HG03060 (cell line): Measurements from ENCODE around the gene DYNLT4.
A peak's percentile ranks its signal among the peaks of the same experiment; 100 is the strongest.
"Not testable (repeated sequence)": the region's sequence is repeated elsewhere in the genome, so short reads cannot be mapped to it uniquely, and the experiment has no call there.

ENCODE experiments used
- ATAC-seq: cut with Tn5 transposase; IDR thresholded peaks from one replicate; pipeline ENCODE4 v1.9.1; 2021; ENCODE audit warnings: low read depth, moderate number of reproducible peaks; ENCODE audit not compliant: unreplicated experiment

Gene DYNLT4, protein sequence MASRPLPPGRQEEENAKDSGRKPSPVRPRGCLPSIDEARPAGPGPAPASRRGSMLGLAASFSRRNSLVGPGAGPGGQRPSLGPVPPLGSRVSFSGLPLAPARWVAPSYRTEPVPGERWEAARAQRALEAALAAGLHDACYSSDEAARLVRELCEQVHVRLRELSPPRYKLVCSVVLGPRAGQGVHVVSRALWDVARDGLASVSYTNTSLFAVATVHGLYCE

DNA sequence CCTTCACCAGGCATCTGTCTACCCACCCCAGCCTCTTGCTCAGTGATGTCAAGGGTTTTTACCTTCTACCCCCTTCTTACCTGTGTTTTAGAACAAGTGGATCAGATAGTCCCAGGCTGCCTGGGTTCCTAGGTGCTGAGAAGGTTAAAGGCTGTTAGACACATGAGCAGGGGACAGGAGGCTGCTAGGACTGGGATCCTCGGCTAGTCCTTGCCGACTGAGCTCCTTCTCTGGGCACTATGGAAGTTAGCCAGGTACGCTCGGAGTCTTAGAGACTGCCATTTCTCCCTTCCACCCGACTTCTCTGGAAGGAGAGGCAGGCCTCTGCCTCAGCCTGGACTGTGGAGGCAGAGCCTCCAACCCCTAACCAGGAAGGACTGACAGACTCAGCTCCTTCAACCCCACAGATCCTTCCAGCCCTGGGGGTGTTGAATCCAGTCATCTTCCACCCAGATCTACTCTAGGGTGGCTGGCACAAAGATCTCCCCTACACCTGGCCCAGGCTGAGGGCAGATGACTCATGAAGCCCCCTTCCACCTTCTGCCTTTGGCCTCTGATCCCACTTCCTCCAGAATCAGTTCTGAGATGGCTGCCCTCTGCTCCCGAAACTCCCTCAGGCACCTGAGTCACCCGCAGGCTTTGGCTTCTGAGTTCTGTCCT lies at the start of gene DYNLT4:
Gene DYNLT4 (minus strand): TSS at position 648 of the 660 bp plus-strand sequence. CDS start 683 bp downstream, outside the sequence.
- ATAC-seq: no peak

DNA sequence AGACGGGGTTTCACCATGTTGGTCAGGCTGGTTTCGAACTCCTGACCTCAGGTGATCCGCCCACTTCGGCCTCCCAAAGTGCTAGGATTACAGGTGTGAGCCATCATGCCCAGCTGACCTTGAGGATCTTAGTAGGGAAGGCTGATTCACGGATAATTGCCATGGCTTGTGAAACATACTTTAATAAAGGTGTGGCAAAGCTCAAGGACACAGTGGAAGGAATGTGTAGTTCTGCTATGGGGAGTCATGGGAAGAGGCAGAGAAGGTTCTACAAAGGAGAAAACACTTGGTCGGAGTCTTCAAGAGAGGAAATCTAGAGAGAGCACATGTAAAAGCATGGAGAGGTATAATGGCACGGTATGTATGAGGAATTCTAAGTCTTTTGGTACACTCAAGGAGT lies 48.6 kb upstream of the DYNLT4 start:
- ATAC-seq: no peak

DNA sequence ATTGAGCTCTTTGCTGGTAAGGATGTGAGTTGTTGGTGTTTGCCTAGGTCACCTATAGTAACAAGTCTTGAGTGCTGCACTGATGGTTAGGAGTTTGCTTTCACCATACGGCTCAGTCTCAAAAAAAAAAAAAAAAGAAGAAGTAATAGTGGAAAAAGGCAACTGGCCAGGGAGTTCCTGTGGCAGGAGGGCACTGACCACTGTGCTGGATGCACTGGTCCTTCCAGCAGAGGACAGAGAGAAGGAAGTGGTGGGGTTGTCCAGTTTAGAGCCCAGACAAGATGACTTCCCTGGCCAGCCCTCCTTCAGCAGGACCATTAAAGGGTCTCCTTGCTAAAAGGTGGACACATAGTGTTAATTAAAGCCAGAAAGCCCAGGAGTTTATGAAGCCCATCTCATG lies 47.8 kb upstream of the DYNLT4 start:
- ATAC-seq: no peak

DNA sequence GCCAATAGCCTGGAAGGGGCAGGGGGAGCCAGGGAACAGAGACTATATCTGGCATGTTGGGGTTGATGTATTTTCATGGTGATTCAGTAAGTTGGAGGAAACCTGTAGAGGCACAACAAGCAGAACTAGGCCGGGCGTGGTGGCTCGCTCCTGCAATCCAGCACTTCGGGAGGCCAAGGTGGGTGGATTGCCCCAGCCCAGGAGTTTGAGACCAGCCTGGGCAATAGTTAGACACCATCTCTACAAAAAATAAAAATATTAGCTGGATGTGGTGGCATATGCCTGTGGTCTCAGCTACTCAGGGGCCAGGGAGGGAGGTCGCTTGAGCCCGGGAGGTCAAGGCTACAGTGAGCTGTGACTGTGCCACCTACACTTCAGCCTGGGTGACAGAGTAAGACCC lies 46.0 kb upstream of the DYNLT4 start:
- ATAC-seq: no peak

DNA sequence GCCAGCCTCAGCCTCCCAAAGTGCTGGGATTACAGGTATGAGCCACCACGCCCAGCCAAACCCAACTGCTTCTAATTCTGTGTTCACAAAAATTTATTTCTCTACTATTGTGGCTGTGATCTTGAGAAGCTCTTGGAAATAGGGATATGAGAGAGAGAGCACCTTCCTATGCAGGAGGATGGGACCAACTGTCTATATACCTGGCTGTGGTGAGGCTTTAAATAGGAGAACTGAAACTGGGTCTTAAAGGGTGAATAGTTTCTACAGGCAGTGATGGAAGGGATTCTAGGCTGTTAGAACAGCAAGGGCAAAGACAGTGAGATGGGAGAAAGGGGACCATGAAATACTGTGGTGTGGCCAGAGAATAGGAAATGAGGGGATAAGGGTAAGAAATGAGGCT lies 44.2 kb upstream of the DYNLT4 start:
- no peak for ATAC-seq

DNA sequence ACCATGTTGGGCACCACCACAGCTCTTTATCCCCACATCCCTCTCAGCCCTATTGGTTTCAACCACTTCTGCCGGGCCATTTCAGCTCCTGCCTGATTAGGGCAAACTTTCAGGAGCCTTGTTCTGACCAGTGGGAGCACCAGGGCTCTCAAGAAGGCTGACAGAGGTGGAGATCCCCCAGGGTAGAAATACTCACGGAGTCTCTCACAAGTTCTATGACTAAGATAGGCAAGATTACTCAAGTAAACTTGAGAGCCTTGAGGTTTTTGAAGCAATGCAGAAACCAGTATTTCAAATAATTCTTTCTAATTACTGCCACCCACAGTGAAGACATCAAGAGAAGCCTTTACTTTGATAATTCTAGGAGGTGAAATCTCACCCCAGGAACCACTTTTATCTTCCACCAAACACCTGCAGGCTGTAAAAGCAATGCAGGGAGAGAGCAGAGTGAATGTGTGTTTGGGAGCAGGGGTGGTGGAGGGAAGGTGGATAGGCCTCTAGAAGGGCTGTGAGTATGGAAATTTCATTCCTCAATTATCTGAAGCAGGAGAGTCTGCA lies 42.5 kb upstream of the DYNLT4 start:
- no peak for ATAC-seq

DNA sequence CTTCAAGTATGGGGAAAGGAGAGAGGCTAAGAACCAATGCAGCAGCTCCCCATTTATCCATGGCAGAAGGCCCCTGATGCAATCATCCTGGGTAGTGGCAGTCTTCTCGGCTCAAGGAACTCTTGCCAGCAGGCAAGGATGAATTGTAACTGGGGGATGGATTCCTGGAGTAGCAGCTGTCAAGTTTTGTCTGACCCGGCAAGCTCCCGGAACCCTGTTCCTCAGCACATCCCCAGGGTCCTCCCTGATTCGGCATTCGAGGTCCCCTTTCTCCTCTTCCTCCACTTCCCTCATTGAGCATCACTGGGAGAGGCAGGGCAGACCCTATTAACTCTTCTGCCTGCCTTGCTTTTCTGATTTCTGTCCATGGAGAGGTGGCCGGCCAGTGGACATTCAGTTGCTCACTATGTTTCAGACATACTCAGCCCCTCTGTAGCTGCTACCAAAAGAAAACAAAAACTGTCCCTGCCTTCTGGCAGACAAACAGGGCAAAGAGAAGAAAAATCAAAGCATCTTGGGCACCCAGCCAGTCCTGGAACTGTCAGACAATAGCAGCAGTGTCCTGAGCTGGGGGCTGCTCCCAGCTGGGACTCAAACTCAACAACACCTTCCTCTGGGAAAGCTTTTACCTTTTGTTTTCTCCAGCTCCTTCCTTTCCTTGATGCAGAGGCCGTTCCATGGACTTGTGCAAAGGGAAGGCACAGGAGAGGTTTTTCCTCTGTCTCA lies 41.5 kb upstream of the DYNLT4 start:
- no peak for ATAC-seq

DNA sequence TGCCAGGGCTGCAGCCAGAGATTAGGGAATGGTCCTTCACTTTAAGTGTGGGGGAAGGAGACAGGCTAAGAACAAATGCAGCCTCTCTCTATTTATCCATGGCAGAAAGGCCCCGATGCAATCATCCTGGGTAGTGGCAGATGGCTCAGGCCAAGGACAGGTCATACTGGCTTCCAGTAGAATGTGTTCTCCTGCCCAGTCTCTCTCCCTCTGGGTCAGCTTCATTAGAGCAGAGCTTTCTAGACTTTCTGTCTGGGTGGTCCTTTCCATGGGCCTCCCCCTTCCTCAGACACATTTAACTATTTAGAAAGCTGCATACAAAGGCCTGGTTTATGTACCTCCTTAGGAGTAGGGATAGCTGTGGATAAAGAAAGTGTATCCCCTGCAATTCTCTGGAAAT lies 40.7 kb upstream of the DYNLT4 start:
- no peak for ATAC-seq

DNA sequence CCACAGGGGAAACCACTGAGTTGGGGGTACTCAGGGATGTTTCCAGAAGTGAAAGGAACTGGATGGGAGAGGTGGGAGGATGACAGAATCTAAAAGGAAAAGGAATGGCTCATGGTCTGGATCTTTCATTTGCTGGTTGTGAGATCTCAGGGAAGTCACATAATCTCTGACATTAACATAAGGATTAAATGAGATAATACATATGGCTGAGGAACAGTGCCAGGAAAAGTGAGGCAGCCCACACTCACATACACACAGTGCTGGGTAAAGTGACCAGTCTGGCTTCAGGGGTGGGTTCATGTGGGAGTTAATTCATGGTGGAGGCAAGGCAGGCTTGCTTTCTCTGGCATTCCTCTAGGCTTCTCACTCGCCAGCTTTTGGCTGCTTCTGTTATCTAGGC lies 39.8 kb upstream of the DYNLT4 start:
- no peak for ATAC-seq

DNA sequence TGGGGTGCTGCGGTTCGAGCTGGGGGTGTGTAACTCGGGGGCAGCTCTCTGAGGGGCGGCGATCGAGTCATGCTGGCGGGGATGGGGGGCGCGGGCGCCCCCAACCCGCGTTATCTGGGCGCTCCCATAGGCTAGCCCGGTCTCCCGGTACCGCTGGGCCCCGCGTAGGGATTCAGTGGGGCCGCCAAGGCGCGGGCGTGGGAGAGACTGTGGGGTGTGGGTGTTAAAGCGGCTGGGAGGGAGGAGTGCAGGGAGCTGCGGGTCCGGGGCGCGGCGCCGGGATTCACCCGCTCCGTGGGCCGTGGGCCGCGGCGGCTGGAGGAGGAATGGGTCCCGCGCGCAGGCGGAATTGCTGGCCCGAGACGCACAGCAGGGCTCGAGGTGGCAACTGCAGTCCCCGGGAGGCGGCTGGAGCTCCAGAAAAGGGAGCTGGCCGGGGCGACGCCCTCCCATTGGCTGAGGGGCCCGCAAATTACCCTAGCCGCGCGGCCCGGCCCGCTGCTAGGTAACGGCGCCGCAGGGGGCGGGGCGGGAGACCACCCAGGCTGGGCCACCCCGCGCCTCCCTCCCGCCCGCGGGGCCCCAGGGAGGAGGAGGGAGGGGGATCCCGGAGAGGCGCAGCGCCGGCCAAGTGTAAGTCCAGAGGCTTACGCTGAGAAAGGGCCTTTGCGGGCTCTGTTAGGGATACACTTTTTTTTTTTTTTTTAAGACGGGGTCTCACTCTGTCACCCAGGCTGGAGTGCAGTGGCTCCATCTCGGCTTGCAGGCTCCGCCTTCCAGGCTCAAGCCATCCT lies 35.9 kb upstream of the DYNLT4 start, which contains the start of gene PTCH2:
Gene PTCH2 (minus strand): TSS at position 392 of the 794 bp plus-strand sequence. CDS start 321 bp downstream, at position 71.
- ATAC-seq: no peak

DNA sequence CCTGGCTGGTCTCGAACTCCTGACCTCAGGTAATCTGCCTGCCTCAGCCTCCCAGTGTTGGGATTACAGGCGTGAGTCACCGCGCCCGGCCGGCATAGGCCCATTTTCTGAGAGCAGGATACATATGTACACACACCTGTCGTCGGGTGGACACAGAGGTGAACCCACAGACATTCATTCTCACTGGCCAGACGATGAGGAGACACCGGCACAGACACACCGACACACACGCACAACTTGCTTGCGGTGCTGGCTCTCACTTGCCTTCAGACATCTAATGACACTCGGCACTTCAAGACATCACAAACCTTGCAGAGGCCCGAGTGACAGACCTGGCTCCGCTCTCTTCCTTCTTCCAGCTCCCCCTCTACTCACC lies 35.3 kb upstream of the DYNLT4 start:
- no peak for ATAC-seq

DNA sequence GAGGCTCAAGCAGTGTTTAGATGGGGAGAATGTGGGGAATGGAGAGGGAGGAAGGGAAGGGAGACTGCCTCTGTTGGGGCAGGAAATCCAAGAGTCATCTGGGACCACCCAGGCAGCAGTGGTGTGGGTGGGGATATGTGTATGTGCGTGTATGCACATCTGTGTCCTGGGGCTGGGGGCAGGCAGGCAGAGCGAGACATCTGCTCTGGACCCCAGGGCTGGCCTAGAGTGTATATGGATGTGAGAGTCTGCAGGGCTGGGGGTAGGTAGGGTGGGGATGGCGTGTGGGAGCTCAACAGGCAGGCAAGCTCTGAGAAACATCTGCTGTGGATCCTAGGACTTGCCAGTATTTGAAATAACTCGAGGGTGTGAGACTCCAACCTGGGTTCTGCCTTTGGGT lies 32.4 kb upstream of the DYNLT4 start:
- ATAC-seq: no peak

DNA sequence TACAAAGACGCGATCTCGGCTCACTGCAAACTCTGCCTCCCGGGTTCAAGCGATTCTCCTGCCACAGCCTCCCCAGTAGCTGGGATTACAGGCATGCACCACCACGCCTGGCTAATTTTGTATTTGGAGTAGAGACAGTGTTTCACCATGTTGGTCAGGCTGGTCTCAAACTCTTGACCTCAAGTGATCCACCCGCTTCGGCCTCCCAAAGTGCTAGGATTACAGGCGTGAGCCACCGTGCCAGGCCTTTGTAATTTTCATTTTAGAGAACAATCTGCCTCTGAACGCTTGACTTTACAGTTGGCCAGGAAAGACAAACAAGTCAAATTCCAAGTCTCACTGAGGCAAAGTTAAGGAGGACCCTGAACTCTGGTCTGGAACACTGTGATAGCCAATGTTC lies 31.1 kb upstream of the DYNLT4 start:
- ATAC-seq: not testable (repeated sequence)

DNA sequence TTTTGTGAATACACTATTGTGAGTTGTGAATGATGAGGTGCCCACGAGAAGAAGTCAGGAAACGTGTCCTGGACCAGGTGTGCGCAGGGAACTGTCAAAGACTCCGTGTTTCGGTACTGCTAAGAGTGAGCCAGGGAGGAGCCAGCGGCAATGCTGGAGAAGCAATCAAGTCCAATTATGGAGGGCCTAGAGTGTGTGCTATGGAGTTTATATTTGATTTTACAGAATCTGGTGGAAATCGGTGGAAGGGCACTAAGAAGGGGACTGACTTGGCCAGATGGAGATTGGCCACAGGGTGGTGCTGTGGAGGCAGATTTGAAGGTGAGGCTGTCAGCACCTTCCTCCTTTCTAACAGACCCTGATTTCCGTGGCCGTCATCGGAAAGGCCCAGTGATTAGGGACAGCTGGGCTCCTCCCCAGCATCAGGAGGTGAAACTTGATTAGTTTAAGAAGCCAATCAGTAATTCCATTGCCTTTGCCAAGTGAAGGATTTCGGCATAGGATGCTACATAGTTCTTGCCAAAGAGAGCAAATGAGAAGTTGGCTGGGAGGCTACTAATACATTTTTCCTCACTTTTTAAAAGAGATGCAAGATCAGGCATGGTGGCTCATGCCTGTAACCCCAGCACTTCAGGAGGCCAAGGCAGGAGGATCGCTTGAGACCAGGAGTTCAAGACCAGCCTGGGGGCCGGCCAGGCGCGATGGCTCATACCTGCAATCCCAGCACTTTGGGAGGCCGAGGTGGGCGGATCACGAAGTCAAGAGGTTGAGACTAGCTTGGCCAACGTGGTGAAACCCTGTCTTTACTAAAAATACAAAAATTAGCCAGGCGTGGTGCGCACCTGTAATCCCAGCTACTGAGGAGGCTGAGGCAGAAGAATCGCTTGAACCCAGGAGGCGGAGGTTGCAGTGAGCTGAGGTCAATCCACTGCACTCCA lies 28.9 kb upstream of the DYNLT4 start:
- peak; percentile 57 for ATAC-seq

DNA sequence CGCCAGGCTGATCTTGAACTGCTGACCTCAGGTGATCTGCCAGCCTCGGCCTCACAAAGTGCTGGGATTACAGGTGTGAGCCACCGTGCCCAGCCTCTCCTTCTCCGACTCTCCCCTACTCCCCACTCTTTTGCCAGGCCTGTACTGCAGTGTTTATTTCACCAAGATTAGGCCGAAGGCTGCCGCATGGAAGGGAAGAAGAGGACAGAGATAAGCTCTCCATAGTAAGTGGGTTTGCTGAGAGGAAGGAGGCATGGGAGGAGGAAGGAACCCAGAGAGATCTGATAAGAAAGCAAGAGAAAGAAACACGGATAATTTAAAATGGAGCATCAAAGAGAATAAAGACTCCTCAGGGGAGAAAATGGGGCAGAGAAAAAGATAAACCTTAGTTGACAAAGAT lies 27.2 kb upstream of the DYNLT4 start:
- no peak for ATAC-seq

DNA sequence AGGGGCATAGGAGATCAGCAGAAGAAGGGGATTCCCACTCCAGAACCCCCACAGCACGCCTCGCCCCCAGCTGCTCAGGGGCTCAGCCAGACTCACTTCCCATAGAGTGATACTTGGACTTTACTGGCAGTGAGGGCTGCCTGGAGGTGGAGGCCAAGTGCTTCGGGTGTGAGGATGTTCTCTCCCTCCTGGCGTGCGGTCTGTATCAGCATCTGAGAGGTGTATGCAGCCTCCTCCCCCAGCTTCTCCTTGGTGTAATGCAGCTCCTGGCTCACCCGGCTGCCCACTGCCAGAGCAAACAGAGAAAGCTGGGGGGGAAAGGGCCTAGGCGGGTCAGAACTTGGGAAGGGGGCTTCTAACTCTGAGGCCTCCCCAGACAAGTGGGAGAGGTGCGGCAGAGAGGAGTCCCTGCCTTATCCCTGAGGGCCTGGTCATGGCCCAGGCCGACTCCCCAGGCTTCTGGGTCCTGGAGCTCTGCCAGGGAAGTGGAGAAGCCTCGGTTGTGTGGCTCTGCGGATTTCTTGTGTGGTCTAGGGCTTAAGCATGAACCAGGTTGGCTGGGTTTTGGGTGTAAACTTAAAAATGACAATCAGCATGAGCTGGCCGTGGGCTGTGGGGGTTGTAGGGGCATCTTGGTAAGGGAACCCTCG lies 25.0 kb upstream of the DYNLT4 start:
- no peak for ATAC-seq

DNA sequence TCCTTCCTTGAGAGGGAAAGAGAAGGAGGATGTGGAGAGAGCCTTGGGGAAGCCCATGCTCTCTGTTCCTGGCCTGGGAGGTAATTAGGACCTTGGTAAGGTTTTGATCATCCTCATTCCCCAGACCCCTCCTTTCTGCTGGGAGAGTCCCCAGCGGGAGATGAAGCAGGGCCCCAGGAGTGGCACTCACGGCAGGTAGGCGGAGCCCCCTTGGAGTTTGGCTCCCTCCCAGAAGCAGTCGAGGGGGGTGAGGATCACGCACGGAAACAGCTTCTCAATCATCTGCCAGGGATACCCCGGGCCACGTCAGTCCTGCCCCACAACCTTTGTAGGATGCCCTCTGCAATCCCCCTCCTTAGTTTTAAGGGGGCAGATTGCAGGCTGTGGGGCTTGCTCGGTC lies 24.4 kb upstream of the DYNLT4 start:
- ATAC-seq: no peak

DNA sequence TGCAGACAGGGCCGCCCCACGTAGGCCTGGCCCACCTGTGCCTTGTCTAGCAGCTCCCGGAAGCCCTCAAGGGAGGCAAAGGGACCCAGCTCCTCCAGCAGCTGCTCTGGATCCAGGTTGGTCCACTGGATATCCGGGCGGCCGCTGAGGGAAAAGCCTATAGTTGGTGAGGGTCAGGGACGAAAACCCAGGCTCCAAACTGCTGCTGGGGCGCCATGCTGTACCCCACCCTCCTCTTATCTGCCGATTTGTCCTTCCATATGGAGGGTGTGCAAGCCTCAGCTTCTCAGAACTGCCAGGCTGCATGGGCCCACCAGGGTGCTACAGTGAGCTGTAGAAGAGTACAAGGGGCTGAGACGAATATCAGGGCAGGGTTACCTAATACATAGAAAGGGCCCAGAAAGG lies 23.8 kb upstream of the DYNLT4 start:
- ATAC-seq: no peak
